HG03175 (cell line): ENCODE results near the gene HDAC4.

Source experiments
- ATAC-seq: cut with Tn5 transposase; IDR thresholded peaks from one replicate; pipeline ENCODE4 v1.9.1; 2021; ENCODE audit warnings: mild to moderate bottlenecking, moderate library complexity; ENCODE audit not compliant: unreplicated experiment

The HDAC4 gene

DNA sequence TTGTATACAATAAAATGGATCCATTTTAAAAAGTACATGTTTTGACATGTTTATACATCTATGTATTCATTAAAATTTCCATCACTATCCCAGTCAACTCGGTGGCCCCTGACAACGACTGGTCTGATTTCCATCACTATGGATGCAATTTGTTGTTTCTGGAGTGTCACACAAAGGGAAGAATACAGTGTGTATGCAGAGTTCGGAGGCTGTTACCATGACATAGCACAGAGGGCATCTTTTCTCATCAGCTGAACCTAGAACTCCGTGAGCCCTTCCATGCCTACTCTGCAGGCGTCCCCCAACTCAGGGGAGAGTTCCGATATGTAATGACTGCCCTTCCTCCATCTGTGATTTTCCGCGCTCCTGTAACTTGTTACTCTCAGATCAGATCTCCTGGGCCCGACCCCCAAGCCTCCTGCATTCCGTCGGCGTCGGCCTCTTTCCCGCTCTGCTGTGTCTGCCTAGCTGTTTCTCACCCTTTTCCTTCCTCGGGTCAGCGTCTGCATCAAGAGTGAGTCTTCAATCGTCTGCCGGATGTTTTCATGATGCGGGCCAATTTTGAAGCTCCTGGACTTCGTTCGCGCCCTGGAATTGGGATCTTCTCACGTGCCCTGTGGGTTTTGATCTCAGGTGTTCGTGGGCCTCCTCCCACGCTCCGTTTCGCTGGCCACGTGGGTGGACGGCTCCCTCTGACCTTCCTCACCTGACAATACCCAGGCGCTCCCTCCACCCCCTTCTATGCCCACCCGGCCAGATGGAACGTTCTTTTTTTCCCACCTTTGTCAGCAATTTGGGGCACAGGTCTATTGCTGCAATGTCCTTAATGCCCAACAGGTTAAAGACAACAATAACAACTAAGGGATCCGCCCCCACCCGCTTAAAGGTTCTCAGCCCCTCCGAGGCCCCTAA lies 391.9 kb downstream of the HDAC4 start:
- no peak for ATAC-seq

DNA sequence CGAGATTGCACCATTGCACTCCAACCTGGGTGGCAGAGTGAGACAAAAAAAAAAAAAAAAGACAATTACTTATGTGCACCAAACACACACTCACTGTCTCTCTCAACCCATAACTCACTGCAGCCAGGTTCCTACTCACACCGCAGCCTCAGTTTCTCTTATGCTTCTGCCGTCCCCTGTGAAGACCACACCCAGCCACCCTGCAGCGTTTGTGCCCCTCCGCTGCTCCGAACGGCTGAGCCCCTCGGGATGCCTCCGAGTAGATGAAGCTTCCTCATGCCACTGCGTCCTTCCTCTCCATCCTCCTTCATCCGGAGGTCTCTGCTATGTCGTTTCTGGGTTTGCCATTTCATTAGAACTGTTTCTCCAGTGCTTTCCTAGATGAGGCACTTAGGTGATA lies 392.8 kb downstream of the HDAC4 start:
- no peak for ATAC-seq

DNA sequence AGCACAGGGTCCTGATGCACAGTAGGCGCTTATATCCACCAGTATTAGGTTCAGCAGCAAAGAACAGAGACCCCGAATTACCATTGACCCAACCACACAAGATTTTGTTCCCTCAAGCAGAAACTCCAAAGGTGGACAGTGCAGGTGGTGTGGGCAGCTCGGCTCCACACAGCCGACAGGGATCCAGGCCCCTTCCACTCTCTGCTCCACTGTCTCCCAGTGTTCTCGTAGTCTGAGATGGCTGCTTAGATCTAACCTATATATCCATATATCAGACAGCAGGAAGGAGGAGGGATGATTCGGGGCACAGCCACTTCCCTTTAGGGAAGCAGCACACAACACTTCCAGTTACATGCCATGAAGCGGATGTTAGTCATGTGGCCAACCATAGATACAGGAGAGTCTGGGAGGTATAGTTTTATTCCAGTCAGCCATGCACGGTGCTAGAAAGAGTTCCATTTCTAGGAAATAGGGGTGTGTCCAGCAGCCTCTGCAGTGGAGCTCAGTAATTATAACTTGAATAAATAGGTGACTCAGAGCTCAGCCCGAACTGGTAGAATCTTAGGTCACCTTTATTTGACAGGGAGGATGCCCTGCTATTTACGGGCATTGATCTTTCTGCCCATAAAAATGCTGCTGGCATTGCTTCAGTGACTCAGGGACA lies 394.1 kb downstream of the HDAC4 start:
- no peak for ATAC-seq

DNA sequence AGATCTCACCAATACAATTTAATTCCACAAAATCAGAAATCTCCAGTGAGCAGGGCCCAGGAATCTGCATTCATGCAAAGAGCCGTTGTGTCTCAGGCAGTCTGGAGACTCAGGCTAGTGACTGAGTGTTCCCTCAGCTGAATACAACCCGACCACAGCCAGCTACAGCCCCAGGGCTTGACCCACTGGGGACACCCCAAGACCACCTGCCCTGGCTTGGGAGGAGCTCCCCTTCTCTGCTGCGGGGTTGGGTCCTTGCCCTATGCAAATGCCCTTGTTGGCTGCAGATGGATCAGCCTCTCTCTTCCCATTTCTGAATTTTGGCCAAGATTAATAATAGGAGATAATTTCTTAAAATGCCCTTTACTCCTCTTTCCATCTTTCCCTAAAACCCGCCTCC lies 395.2 kb downstream of the HDAC4 start:
- ATAC-seq: no peak

DNA sequence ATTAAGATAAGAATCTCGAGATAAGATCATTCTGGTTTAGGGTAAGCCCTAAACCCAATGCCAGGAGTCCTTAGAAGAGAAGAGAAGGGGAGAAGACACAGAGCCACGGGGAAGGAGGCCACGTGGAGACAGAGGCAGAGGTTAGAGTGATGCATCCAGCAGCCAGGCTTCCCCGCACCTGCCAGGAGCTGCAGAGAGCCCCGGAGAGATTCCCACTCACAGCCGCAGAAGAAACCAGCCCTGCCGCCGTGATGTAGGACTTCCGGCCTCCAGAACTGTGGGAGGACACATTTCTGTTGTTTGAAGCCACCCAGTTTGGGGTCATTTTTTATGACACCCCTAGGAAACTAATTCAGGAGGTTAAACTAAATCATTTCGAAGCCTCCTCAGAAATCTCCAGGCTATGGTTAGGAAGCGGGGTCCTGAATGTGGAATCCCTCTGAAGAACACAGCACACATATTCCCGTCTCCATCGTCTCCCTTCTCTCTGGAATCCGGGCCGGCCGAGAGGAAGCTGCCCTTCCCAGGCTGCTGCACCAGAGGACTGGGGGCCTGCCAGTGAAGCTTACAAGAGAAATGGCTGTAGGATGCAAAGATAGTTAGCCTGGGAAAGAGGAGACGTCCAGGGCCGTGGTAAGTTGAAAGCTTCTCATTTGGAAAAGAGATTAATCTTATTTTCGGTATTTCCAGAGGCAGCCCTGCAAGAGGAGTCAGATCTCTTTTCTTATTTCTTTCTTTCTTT lies 396.4 kb downstream of the HDAC4 start:
- no peak for ATAC-seq

DNA sequence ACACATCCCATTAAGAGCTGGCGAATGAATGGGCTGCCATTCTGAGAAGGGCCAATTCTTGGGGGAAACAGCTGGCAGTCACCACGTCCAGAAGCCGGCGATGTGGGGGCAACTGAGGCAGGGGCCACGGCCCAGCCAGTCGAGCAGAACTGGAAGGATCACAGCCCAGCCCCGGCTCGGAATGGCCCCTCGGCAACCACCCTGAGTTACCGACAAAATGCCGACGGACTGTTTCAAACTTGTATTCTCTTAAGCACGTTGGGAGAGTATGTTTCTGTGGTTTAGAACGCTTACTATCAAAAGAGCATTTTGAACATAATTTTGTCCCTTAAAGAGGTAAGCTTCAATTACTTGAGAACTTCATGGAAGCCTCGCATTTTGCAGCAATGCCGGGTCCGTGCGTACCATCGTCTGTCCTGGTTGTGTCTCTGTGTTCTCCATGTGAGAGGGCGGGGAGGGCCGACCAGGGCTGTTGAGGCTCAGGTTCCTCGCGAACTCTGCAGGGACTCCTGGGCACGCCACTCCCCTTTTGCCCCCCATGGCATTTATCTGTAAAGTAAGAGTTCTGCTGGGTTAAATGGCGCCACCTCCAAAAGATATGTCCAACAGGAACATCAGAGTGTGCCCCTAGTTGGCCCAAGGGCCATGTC lies 397.1 kb downstream of the HDAC4 start:
- no peak for ATAC-seq

DNA sequence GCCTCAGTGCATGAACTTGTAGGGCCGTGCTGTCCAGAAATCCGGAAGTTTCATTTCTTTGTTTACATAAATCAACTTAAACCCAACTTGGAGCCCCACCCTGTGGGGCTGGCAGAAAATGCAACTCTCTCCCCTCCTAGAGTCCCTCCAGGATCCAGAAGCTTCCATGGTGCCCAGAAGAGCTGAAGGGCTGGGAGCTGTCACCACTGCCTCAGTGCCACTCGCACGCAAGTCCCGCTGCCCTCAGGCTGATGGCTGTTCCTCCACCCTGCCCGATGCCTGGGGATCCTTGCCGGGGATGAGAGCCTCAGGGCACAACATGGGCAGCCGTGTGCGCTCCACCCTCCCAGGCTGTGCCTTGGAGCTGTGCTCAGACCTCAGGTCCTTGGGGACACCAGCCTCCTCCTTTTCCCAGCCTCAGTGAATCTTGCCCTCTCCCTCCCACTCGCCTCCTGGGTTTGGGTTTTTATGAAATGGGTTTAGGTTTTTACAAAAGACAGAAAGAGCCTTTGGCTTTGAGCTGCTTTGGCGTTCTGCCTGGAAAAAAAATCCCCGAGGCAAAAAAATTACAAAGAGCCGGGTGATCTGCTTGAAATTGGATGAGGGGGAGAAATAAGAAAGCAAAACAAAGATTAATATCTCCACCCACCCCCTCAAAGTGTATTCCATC lies 397.7 kb downstream of the HDAC4 start:
- ATAC-seq: no peak

DNA sequence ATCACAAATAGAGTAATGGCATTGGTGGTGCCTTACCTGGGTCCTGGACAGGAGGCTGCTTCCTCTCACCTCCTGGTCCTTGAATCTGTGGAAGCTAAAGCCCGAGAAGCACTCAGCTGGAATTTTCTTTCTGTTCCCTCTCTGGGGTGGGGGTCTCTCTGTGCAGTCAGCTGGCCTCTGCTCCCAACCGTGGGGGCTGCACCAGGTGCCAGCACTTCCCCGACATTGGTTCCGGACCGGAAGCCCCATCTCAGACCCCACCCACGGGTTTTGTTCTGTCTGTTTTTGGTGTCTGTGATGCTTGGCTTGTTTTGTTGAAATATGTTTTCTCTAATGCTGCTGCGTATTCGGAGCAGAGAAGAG lies 398.2 kb downstream of the HDAC4 start:
- no peak for ATAC-seq

DNA sequence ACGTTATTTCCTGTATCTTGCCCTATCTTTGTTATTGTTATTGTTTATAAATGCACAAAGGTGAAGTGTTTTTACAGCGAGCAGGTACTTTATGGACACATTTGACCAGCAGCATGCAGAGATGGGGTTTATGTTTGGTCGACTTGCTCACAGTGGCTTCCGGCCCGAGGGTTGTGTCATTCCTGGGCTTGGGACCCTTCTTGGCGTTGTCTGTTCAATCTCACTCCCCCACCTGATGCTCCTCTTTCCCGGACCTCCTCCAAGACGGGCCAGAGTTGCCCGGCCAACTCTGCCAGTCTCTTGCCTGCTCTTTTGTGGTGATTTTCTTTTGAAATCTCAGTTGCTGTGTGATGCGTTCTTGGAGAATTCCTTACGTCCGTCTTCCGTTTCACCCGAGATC lies 399.0 kb downstream of the HDAC4 start:
- no peak for ATAC-seq

DNA sequence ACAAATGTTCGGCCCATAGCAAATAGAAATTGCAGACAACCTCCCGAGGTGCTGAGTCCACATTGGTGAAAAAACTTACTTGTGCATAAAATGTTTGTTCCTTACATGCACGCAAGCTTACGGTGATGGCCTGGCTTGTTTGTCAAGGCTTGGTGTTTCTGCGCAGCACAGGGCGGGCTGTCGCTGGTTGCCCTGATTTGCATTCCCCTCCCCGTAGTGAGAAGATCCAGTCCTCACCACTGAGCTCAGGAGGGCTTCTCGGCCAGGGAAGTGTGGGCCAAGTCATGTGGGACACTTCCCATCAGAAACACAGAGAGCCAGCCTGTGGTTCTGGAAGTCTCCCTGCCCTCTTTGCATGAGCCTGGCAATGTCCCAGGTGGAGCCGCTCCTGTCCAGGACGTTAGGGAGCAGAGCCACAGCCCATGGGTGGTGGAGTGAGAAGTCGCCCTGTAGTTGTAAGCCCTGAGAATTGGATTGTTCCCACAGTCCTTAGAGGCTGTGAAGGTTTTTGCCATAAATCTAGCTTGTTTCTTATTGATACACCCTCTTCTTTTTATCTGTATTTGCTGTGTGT lies 400.2 kb downstream of the HDAC4 start:
- no peak for ATAC-seq

DNA sequence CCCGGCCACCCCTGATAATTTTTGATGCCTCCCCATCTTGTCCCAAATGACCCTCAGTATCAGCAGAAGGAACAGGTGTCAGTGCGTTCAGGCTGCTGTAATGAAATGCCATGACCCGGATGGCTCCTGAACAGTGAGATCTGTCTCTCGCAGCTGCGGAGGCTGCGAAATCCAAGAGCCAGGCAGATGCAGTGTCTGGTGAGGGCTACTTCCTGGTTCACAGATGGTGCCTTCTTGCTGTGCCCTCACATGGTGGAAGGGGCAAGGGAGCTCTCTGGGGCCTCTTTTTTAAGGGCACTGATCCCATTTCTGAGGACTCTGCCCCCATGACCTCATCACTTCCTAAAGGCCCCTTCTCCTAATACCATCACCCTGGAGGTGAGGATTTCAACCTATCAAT lies 400.7 kb downstream of the HDAC4 start:
- ATAC-seq: no peak

DNA sequence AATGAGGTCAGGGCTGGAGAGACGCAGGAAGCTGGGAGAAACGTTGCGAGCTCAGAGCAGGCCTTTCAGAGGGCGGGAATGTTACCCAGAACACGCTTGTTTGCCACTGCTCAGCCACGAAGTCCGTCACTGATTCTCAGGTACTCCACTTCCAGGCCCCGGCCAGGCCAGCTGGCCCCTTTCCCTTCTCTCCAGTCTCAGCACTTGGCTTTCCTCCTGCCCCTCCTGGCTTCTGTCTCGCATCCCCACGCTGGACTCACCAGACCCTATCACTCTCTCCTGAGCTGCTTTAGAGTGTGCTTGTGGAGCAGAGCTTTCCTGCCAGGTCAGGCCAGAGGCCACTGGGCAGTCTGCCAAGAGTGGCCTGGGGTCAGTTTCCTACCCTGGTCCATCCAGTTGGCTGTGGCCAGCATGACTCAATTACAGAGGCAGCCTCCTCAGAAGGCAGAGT lies 401.5 kb downstream of the HDAC4 start:
- no peak for ATAC-seq

DNA sequence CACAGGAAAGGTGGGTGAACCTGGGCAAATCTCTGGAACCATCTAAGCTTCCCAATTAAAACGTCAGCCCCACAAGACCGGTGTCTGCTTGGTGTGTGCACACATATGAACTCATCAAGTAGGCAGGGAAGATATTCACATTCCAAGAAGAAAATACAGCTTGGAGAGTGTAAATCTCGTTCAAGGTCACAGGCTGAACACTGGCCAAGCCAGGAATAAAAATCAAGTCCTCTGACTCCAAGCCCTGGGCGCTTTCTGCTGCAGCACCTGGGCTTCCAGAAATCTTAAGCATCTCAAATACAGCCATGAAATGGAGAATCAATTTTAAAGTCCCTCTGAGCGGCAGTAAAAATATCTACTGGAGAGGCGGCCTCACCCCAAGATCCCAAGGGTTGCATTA lies 402.0 kb downstream of the HDAC4 start:
- no peak for ATAC-seq
